Measurements from ENCODE around the gene MTHFSD. TPM values are rescaled to one million over a fixed set of nuclear protein-coding genes. Genes with fewer than 3 reads are reported as not detected.

MTHFSD gene
- total RNA-seq, 3 donors from 2014 or later: 18.9 to 21.2 (median 20.1) TPM

- Mint-ChIP-seq H3K9me3 (no peaks in the 10 kb centered on the region), H3K36me3 (ENCODE audit: insufficient read depth) (peaks cover 3% of the 10 kb centered on the region), H3K27me3 (ENCODE audit: low read depth) (peaks cover 13% of the 10 kb centered on the region), H3K4me1 (ENCODE audit: low read depth) (no peaks in the 10 kb centered on the region), H3K4me3 (no peak overlapping the region)
- no peak for DNase-seq
- ATAC-seq: no peak
Measured at GRCh38 chr16:86525696-86526095, 29.3 kb downstream of the MTHFSD start.

GRCh38 chr16:86524029-86524428, 31.0 kb downstream of the MTHFSD start:
- H3K27me3 Mint-ChIP-seq (ENCODE audit: low read depth): peaks cover 23% of the 10 kb centered on the region
- no peak for ATAC-seq
- DNase-seq: no peak
- H3K4me1 Mint-ChIP-seq (ENCODE audit: low read depth): peaks cover 4% of the 10 kb centered on the region
- no peaks in the 10 kb centered on the region for H3K9me3 Mint-ChIP-seq
- no peaks in the 10 kb centered on the region for H3K36me3 Mint-ChIP-seq (ENCODE audit: insufficient read depth)
- no peak overlapping the region for H3K4me3 Mint-ChIP-seq

GRCh38 chr16:86523166-86523740, 31.8 kb downstream of the MTHFSD start:
- Mint-ChIP-seq H3K36me3 (ENCODE audit: insufficient read depth) (no peaks in the 10 kb centered on the region), H3K9me3 (no peaks in the 10 kb centered on the region), H3K27me3 (ENCODE audit: low read depth) (peaks cover 31% of the 10 kb centered on the region), H3K4me1 (ENCODE audit: low read depth) (peaks cover 4% of the 10 kb centered on the region), H3K4me3 (no peak overlapping the region)
- DNase-seq (no peak), ATAC-seq (no peak)

- ATAC-seq (no peak), DNase-seq (no peak)
- Mint-ChIP-seq H3K9me3 (no peaks in the 10 kb centered on the region), H3K4me1 (ENCODE audit: low read depth) (peaks cover 4% of the 10 kb centered on the region), H3K27me3 (ENCODE audit: low read depth) (peaks cover 37% of the 10 kb centered on the region), H3K4me3 (no peak overlapping the region), H3K36me3 (ENCODE audit: insufficient read depth) (no peaks in the 10 kb centered on the region)
Measured at GRCh38 chr16:86522634-86523033, 32.4 kb downstream of the MTHFSD start.

GRCh38 chr16:86521236-86522197, 33.5 kb downstream of the MTHFSD start:
- no peak for DNase-seq
- ATAC-seq: no peak
- Mint-ChIP-seq H3K27me3 (ENCODE audit: low read depth) (peaks cover 47% of the 10 kb centered on the region), H3K4me3 (no peak overlapping the region), H3K9me3 (no peaks in the 10 kb centered on the region), H3K4me1 (ENCODE audit: low read depth) (peaks cover 4% of the 10 kb centered on the region), H3K36me3 (ENCODE audit: insufficient read depth) (no peaks in the 10 kb centered on the region)

- H3K4me3 Mint-ChIP-seq: no peak overlapping the region
- no peaks in the 10 kb centered on the region for H3K9me3 Mint-ChIP-seq
- peaks cover 4% of the 10 kb centered on the region for H3K4me1 Mint-ChIP-seq (ENCODE audit: low read depth)
- no peak for DNase-seq
- ATAC-seq: no peak
- no peaks in the 10 kb centered on the region for H3K36me3 Mint-ChIP-seq (ENCODE audit: insufficient read depth)
- H3K27me3 Mint-ChIP-seq (ENCODE audit: low read depth): peaks cover 52% of the 10 kb centered on the region
Measured at GRCh38 chr16:86520317-86521210, 34.5 kb downstream of the MTHFSD start.

GRCh38 chr16:86519649-86520316, 35.3 kb downstream of the MTHFSD start:
- DNase-seq (peak; percentile 43), ATAC-seq (peak; percentile 53 to 69)
- no peaks in the 10 kb centered on the region for H3K9me3 Mint-ChIP-seq
- H3K4me3 Mint-ChIP-seq: peak overlapping the region; percentile 17
- peaks cover 4% of the 10 kb centered on the region for H3K4me1 Mint-ChIP-seq (ENCODE audit: low read depth)
- peaks cover 58% of the 10 kb centered on the region for H3K27me3 Mint-ChIP-seq (ENCODE audit: low read depth)
- H3K36me3 Mint-ChIP-seq (ENCODE audit: insufficient read depth): no peaks in the 10 kb centered on the region

- no peak overlapping the region for H3K4me3 Mint-ChIP-seq
- H3K9me3 Mint-ChIP-seq: no peaks in the 10 kb centered on the region
- H3K4me1 Mint-ChIP-seq (ENCODE audit: low read depth): peaks cover 4% of the 10 kb centered on the region
- ATAC-seq (no peak), DNase-seq (no peak)
- H3K27me3 Mint-ChIP-seq (ENCODE audit: low read depth): peaks cover 64% of the 10 kb centered on the region
- H3K36me3 Mint-ChIP-seq (ENCODE audit: insufficient read depth): no peaks in the 10 kb centered on the region
Measured at GRCh38 chr16:86519007-86519648, 35.9 kb downstream of the MTHFSD start.

- H3K9me3 Mint-ChIP-seq: no peaks in the 10 kb centered on the region
- no peak for DNase-seq
- no peak overlapping the region for H3K4me3 Mint-ChIP-seq
- no peaks in the 10 kb centered on the region for H3K36me3 Mint-ChIP-seq (ENCODE audit: insufficient read depth)
- ATAC-seq: peak; percentile 23 to 44
- peaks cover 73% of the 10 kb centered on the region for H3K27me3 Mint-ChIP-seq (ENCODE audit: low read depth)
- H3K4me1 Mint-ChIP-seq (ENCODE audit: low read depth): peaks cover 7% of the 10 kb centered on the region
Measured at GRCh38 chr16:86517652-86518258, 37.3 kb downstream of the MTHFSD start.

- Mint-ChIP-seq H3K36me3 (ENCODE audit: insufficient read depth) (no peaks in the 10 kb centered on the region), H3K4me3 (no peak overlapping the region), H3K9me3 (no peaks in the 10 kb centered on the region), H3K4me1 (ENCODE audit: low read depth) (peaks cover 7% of the 10 kb centered on the region), H3K27me3 (ENCODE audit: low read depth) (peaks cover 80% of the 10 kb centered on the region)
- no peak for ATAC-seq
- DNase-seq: no peak
Measured at GRCh38 chr16:86517033-86517432, 38.0 kb downstream of the MTHFSD start.

- H3K4me1 Mint-ChIP-seq (ENCODE audit: low read depth): peaks cover 9% of the 10 kb centered on the region
- DNase-seq (no peak), ATAC-seq (no peak)
- peaks cover 80% of the 10 kb centered on the region for H3K27me3 Mint-ChIP-seq (ENCODE audit: low read depth)
- no peak overlapping the region for H3K4me3 Mint-ChIP-seq
- no peaks in the 10 kb centered on the region for H3K9me3 Mint-ChIP-seq
- no peaks in the 10 kb centered on the region for H3K36me3 Mint-ChIP-seq (ENCODE audit: insufficient read depth)
Measured at GRCh38 chr16:86516623-86517003, 38.4 kb downstream of the MTHFSD start.

- Mint-ChIP-seq H3K4me3 (no peak overlapping the region), H3K4me1 (ENCODE audit: low read depth) (peaks cover 10% of the 10 kb centered on the region), H3K36me3 (ENCODE audit: insufficient read depth) (no peaks in the 10 kb centered on the region), H3K9me3 (no peaks in the 10 kb centered on the region), H3K27me3 (ENCODE audit: low read depth) (peaks cover 77% of the 10 kb centered on the region)
- DNase-seq (no peak), ATAC-seq (no peak)
Measured at GRCh38 chr16:86515777-86516622, 39.0 kb downstream of the MTHFSD start.

Measured in activated T-cell treated with anti-CD3 and anti-CD28 coated beads, Interleukin-2, amount 50 U/mL, for 4 hours (primary cell).